NCI-H146 (cell line): Measurements from ENCODE around the gene SYNPO2.
"Not testable (repeated sequence)": the region's sequence is repeated elsewhere in the genome, so short reads cannot be mapped to it uniquely, and the experiment has no call there.

Experiments used
- DNase-seq: peaks from one replicate; lab custom pipeline; 2025; lab: John Stamatoyannopoulos, UW

SYNPO2 gene

DNA sequence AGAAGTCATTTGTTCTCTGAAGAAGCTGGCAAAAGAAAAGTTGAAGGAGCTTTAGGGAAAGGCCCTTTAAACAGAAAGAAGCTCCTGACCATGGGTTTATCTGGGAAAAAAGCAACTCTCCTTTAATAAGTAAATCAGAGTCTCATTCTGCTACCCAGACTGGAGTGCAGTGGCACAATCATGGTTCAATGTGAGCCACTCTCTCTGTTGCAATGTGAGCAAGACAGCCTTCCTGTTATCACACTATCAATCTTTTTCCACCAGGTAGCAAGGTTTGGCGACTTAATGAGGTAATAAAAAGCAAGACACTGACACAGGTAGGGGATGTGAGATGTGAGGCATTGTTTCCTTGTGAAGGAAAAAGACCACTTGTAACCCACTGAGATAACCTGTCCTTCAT lies 111.3 kb downstream of the SYNPO2 start:
- no peak for DNase-seq

DNA sequence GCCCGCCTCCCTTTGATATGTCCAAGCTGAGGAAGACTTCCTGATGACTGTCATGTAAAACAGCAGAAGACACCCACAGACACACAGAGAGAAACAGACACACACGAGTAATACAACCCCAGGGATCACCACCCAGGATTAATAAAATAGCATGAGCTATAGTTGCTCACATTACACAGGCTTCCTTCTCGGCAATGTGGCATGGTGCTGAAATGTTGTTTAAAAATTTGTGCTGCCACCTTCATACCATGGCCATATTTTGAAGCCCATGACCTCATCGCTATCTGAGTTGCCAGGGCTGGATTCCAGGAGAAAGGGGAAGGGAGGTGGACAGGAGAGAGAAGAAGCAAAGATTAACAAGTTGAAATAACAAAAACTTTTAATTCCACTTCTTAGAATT lies 111.7 kb downstream of the SYNPO2 start:
- DNase-seq = no peak

DNA sequence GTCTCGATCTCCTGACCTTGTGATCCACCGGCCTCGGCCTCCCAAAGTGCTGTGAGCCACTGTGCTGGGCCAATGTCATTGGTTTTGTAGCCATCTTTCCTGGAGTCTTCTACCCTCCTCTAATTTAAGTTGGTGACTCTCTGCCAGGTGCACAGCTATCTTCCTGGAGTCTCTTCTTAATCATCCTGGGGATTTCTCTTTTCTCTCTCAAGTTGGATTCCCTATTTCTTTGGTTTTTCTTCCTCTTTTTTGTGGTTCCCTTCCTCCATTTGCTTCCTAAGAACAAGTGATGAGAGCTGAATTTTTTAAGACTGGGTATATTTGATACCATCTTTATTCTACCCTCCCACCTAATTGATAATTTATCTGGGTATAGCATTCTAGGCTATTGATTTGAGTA lies 113.8 kb downstream of the SYNPO2 start:
- DNase-seq = no peak

DNA sequence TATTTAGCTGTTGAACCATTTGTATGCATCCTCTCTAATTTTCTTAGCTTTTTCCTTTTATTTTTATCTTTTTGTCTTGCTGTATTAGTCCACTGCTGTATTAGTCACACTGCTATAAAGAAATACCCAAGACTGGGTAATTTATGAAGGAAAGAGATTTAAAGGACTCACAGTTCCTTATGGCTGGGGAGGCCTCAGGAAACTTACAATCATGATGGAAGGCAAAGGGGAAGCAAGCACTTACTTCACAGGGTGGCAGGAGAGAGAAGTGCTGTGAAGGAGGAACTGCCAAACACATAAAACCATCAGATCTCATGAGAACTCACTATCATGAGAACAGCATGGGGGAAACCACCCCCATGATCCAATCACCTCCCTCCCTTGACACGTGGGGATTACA lies 114.3 kb downstream of the SYNPO2 start:
- not testable (repeated sequence) for DNase-seq

DNA sequence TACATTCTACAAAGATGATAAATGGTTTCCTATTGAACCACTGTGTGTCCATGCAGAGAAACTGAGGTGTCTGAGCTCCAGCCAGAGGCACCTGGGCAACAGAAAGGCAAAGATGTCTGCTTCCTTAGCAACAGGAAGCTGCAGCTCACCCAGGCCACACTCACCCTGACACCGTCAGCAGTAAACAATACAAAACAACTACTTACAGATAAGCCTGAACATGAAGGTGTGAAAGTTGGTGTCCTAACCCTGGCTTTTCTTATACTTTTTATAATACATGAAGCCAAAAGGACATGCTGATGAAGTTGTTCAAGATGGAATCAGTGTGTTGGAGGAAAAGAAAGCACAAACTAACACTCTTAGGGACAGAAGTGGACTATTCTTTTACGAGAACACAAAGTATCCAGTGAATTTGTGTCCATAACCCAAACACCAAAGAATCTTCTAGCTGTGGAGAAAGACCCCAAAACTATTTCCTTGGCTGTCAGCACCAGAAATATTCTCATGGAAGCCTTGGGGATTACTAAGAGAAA lies 117.3 kb downstream of the SYNPO2 start:
- no peak for DNase-seq

DNA sequence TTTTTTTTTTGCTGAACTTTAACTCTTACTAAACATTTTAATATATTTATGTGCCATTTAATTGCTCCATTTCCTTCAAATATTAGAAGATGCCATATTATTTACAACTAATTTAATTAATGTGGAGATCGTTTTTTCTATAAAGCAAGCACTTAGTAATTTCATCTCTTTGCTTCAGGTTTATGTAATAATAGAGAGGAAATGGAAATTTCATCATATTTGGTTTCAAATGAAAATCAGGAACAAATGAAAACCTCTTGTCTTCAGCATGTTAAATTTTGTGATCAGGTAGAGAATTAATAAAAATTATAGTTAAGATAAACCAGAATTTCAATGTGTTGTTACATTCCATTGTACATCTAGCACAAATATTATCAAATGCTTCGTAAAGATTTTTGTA lies 120.1 kb downstream of the SYNPO2 start:
- no peak for DNase-seq

DNA sequence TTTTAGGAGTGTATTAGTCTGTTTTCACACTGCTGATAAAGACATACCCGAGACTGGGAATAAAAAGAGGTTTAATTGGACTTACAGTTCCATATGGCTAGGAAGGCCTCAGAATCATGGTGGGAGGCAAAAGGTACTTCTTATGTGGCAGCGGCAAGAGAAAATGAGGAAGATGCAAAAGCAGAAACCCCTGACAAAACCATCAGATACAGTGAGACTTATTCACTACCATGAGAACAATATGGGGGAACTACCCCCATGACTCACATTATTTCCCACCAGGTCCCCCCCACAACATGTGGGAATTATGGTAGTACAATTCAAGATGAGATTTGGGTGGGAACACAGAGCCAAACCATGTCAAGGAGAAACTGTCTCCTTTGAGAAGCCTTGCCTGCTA lies 121.6 kb downstream of the SYNPO2 start:
- not testable (repeated sequence) for DNase-seq

DNA sequence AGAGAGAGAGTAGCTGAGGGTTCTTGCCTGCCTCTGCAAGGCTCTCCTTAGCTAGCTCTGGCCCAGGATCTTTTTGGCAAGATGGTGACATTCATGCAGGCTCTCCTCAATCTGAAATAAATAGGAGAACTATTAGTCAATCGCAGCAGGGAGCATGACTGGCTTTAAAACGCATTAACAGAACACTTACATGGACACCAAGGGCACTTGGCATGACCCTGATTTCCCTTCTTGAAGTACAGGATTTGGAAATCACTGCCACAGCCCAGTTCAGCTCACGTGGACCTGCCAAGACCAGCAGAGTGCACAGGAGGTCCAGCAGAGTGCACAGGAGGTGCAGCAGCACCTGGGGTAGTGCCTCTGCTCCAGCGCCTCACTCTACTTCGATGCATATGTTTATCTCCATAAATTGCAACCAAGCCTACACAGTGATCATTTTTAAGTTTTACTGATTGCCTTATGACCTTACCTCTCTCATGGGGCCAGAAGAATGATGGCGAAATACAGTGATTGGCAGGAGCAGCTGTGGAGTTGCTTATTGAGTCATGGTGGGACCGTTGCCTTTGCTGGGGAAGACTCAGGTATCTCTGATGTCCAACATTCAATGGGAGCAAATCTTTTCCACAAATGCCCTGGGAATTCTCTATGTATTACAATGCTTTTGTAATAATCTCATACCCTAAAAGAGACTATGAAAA lies 122.4 kb downstream of the SYNPO2 start:
- no peak for DNase-seq

DNA sequence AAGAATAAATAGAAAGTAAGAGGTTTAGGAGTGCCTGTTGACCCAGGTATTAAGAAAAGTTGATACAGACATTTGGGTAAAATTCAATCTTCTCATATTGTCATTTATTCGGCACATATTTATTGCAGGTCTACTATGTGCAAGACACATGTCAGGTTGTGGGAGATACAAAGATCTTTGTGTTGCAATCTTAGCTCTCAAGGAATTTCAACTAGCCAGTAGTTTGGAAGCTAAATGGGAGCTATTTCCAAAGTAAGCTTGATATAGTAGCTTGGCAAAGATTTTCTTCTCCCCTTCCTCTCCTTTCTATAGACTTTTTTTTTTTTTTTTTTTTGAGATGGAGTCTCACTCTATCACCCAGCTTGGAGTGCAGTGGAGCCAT lies 122.9 kb downstream of the SYNPO2 start:
- DNase-seq = no peak

DNA sequence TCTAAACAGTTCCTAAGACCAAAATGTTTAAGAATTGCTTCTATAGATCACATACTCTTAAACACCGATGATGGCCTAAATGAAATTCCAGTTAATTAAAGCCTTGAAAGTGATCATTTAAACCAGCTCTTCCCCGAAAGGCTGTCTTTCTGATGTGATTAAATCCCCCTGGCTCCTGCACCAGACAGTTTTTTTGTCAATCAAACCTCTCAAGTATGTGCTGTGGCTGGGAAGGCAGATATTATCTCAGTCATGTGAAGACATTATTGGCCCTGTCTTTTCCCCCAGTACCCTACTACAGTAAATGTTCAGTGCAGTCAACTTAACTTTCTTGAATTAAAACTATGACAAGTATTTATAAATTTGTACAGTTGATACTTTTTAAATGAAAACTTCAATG lies 126.0 kb downstream of the SYNPO2 start:
- no peak for DNase-seq

DNA sequence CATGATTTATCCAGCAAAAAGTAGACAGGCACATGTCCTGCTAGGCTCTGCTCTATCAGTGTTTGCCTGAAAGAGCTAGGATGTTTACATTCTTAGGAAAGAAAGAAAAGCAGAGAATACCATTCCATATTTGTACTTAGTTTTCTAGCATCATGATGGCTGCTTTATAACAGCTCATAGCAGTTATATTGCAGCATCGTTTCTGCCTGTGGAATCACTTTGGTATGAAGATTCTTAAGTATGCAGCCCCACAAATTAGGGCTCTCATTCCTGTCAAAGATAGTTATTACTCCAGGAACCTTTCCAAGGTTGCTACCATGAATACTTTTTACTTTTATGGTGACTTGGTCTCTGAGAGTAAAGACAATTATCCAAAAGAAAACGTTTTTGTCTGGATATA lies 128.0 kb downstream of the SYNPO2 start:
- DNase-seq = no peak

DNA sequence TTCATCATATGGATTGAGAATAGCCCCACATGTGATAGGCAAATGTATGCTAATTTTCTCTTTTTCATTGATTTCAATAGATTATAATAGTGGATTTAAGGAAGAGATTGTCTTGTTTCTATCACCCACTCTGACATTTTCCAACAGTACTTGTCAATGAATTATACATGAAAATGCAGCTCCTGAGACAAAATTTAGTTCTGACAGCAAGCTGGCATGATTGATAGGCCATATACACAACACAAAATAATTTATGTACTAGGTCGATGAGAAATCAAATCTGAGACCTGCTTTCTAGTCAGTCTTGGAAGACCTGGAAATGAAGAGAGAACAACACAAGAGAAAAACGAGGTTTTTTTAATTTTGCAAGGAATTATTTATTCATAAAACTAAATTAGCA lies 129.0 kb downstream of the SYNPO2 start:
- no peak for DNase-seq

DNA sequence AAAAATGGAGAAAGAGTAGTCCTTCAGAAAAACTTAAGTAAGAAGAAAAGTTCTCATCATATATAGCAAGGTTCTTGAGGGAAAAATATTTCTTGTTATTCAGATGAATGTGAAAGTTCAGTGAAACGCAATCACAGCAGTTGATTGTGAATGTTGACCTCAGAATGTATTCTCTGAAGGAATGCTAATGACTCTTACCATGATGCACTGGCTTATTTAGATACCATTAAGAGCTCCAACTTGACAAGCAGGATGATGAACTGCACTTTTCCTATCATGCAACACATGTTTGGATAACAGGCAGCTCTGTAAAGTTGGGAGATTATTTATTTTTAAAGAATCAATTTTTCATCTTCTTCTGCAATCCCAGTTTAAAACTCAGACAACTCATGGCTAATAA lies 131.5 kb downstream of the SYNPO2 start:
- DNase-seq = no peak

DNA sequence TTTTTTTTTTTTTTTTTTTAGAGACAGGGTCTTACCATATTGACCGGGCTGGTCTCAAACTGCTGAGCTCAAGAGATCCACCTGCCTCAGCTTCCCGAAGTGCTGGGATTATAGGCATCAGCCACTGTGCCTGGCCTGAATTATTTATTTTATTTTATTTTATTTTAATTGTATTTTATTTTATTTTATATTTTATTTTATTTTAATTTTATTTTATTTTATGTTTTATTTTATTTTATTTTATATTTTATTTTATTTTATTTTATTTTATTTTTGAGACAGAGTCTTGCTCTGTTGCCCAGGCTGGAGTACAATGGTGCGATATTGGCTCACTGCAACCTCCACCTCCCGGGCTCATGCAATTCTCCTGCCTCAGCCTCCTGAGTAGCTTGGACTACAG lies 133.9 kb downstream of the SYNPO2 start:
- DNase-seq = not testable (repeated sequence)

DNA sequence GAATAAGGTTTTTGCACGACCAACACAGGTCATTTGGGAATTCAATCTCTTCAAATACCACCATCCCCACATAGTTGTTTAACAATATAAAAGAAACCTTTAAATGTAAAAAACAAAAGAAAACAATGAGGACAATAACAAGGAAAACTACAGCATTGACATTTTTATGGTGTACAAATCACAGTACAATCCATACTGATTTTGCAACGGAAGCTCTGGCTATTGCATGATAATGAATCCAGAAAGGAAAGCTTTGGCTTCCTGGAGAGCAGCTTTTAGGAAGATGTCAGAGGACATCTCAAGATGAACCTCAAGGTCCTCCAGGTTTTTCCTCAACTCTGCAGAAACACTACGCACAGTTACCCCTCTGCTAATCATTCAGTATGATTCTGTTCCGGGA lies 135.4 kb downstream of the SYNPO2 start:
- no peak for DNase-seq

DNA sequence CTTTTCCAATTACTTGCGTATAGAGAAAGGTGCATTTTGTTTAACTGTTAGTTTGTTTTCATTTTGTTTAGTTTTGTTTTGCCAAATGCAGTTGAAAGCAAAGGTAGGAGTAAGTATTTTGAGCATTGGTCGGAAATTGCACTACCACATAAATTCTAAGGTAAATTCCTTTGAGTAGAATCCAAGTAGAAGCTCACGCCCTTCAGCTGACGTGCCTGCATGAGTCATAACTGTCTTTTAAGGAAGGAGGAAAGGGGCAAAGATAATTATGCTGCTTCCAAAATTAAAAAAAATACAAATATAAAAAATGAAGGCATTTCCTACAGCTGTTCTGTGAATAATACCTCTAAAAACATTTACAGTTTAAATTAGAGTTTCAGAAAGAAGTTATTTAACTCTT lies 136.8 kb downstream of the SYNPO2 start:
- DNase-seq = no peak

DNA sequence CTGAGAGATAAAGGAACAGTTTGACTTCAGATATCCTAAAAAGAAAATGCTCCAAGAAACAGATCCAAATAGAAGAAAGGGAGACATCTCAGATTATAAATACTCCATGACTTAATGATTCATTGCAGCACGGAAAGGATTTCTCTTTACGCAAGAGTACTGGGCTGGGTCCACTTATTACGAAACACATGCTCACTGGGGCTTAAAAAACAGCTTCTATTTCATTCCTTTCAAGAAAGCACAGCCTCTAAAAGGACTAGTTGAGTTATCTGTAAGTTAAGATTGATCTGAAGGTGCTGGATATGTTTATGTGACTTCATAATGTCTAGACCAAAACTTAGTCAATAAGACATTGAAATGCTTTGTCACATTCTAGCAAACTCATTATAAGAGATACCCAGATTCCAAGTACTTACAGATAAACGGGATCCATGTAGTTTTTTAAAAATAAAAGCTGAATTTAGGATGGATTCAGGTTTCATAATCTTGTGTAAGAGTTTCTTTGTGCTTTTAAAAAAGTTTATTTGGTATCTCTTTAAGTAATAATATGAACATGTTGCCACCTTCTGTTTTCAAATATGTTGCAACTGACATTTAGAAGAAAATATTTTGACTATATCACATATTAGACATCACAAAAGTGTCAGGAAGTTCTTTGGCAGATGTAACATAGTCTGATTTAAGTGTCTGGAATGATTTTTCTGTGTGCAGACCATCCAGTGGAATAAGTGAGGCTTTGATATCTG lies 137.4 kb downstream of the SYNPO2 start:
- no peak for DNase-seq

DNA sequence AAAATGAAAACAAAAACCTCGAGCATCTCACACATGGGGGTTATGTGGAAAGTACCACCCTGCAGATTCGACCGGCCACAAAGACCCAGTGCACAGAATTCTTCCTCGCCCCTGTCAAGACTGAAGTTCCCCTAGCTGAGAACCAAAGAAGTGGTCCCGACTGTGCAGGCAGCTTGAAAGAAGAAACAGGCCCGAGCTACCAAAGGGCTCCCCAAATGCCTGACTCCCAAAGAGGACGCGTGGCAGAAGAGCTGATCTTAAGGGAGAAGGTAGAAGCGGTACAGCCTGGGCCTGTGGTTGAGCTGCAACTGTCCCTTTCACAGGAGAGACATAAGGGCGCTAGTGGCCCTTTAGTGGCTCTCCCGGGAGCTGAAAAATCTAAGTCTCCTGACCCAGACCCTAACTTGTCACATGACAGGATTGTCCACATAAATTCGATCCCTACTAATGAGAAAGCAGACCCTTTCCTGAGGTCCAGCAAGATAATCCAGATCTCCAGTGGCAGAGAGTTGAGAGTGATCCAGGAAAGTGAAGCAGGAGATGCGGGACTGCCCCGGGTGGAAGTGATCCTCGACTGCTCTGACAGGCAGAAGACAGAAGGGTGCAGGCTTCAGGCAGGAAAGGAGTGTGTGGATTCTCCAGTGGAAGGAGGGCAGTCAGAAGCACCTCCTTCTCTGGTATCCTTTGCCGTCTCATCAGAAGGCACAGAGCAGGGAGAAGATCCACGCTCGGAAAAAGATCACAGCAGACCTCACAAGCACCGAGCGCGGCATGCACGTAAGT lies 138.2 kb downstream of the SYNPO2 start:
- DNase-seq = no peak

DNA sequence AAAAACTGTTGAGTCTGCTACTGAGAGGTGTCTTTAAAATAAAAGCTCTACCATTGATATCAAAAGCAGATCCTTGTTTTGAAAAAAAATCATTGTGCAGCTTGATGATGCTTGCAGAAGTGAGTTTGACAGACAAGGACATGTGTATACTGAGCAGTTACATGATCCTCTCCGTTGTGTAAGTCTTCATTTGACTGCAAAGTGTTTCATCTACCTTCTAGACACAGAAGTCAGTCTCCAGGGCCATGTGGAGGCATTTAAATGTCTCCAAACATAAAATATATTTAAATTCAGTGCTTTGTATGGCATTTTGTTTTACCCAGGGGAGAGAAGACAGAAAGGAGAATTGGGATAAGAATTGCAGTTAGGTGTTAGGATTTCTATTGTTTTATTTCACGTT lies 139.2 kb downstream of the SYNPO2 start:
- DNase-seq = no peak

DNA sequence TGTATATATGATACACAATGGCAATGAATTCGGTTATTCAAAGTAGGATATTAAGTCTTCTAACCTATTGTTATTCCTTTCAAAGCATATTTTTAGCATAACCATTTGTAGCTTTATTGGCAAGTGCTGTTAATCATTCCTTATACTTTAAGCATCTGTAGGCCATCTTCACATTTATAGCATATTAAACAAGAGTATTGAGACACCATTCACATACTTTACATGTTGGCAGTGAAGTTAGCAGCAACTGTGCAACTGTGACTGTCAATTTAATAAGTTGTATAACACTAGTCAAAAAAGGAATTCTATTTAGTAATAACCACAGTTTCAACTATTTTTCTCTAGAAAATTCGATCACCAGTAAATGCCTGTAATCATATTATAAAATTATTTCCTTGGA lies 139.6 kb downstream of the SYNPO2 start:
- DNase-seq = no peak

DNA sequence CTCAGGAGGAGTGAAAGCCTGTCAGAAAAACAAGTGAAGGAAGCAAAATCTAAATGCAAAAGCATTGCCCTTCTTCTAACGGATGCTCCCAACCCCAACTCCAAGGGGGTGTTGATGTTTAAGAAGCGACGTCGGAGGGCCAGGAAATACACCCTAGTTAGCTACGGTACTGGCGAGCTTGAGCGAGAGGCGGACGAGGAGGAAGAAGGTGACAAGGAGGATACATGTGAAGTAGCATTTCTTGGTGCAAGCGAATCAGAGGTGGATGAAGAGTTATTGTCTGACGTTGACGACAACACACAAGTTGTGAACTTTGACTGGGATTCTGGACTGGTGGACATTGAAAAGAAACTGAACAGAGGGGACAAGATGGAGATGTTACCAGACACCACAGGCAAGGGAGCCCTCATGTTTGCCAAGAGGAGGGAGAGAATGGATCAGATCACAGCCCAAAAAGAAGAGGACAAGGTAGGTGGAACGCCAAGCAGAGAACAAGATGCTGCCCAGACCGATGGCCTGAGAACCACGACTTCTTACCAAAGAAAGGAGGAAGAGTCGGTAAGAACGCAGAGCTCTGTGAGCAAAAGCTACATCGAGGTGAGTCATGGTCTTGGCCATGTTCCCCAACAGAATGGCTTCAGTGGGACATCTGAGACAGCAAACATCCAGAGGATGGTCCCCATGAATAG lies 141.3 kb downstream of the SYNPO2 start:
- no peak for DNase-seq

DNA sequence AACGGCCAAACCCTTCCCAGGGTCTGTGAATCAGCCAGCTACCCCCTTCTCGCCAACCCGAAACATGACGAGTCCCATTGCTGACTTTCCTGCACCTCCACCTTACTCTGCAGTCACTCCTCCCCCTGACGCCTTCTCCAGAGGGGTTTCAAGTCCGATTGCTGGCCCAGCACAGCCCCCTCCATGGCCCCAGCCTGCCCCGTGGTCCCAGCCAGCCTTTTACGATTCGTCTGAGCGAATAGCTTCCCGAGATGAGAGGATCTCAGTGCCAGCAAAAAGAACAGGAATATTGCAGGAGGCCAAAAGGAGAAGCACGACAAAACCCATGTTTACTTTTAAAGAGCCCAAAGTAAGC lies 141.9 kb downstream of the SYNPO2 start:
- DNase-seq = no peak
